Stimulated activated CD4-positive, alpha-beta T cell treated with anti-CD3 and anti-CD28 coated beads, Interleukin-4, amount 100 ng/mL, for 1 hour (primary cell): ENCODE data around the gene SPDYC.
"Not testable (repeated sequence)": the region's sequence is repeated elsewhere in the genome, so short reads cannot be mapped to it uniquely, and the experiment has no call there.

ENCODE experiments used
- DNase-seq: peaks from one replicate; pipeline ENCODE4 v3.0.0-alpha.2; 2020

The SPDYC gene

DNA sequence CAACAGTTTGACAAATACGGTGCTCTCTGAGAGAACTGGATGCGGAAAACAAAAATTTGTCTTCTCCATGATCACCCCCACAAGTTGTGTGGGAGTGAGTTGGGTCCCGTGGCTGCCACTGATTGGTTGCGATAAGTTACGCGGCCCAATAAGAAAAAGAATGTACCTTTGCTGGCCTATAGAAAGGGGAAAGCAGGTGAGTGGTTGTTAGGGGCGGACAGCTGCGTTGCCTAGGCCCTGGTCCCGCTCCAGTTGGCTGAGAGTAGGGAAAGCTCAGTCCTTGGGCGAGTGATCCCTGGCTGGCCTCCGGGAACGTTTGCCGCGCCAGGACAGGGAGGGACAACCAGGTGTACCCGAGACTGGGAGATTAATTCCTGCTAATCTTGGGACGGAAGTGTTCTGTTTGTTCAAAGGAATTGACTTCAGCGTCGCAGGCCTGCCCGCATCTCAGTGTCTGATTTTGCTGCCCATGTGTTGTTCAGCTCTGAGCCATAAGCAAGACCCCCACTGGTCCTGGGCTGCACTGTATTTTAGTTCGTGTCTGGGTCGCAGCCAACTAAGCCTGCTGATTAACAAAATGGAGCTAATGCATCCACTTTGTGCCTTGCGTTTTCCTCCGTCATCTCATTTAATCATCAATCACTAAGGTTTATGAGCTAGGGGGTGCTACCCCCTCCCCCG, 34.9 kb upstream of the SPDYC start:
- DNase-seq, result peak; percentile 74

DNA sequence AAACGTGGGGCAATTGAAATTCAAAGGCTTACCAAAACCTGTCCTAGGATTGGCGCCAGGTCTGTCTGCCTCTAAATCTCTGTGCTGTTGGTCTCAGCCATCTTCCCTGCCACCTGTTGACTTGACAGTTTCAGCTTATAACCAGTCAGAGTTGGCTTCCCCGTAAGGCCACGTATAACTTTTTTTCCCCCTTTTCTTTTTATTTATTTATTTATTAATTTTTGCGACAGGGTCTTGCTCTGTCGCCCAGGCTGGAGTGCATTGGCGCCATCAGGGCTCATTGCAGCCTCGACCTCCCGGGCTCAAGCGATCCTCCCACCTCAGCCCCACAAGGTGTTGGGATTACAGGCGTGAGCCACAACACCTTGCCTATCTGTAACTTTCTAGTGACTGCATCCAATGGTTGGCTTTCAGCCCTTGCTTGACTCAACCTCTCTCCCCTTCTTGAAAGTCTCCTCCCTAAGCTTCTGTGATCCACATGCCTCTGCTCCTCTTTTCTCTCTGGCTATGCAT, 34.3 kb upstream of the SPDYC start:
- DNase-seq, result no peak

DNA sequence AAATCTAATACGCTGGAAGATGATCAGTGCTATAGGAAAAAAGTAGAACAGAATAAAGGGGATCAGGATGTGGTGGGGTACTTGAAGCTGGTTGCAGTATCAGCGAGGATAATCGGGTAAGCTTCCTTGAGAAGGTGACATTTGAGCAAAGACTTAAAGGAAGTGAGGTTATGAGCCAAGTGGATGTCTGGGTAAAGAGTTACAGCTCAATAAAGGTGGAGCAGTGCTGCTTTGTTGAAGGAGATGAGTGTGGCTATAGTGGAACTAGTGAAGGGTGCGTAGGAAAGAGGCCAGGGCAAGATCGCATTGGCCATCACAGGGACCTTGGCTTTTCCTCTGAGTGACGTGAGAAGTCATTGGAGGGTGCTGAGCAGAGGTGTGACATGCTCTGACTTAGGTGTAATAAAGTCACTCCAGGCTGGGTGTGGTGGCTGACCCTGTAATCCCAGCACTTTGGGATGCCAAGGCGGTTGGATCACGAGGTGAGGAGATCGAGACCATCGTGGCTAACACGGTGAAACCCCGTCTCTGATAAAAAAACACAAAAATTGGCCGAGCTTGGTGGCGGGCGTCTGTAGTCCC, 33.4 kb upstream of the SPDYC start:
- no peak for DNase-seq

DNA sequence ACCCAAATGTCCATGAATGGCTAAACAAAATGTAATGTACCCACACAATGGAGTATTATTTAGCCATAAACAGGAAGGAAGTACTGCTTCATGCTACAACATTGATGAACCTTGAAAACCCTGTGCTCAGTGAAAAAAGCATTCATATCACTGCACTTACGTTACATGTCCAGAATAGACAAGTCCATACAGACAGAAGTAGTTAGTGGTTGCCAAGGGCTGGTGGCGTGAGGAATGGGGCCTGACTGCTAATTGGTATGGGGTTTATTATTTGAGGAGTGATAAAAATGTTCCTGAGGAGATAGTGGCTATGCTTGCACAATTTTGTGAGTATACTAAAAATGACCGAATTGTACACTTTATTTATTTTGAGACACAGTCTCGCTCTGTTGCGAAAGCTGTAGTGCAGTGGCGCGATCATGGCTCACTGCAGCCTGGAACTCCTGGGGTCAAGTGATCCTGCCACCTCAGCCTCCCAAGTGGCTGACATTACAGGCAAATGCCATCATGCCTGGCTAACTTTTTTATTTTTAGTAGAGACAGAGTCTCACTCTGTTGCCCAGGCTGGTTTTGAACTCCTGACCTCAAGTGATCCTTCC, 28.0 kb upstream of the SPDYC start:
- DNase-seq, result no peak

DNA sequence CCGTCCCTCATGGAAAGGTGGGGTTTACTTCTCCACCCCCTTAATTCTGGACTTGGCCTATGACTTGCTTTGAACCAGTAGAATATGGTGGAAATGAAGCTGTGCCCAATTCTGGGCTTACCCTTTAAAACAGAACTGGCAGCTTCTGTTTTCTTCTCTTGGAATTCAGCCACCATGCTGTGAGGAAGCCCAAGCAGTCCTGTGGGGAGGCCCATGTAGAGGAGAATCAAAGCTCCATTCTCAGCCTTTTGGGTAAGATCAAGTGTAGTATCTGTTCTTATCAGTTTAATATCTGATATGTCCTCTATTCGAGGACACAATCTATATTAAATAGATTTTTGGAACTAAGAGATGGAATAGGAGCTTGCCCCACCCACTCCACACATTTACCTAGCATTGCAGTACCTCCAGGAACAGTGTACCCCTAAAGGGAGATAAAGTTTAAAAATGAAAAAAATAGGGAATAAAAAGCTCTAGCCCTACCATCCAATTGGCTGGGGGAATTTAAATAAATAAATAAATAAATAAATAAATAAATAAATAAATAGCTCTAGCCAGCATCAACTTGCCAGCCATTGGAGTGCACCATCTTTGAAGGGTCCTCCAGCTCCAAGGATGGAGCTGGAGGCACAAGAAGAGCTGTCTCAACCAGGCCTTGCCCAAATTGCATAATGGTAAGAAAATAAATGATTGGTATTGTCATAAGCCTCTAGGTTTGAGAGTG, 22.5 kb upstream of the SPDYC start:
- DNase-seq, result no peak

DNA sequence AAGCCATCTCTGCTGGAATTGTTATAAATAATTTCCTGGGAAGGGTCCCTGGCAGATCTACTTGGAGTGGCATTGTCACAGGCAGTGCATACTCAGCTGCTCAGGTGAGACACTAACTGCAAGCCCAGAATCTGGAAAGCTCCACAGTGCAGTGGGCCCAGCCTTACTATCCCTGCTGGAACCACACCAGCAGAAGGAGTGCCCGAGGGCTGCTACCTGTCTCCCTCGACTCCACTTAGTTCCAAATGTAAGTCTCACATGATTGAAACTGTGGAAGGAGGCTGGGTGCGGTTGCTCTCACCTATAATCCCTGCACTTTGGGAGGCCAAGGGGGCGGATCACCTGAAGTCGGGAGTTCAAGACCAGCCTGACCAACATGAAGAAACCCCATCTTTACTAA, 21.4 kb upstream of the SPDYC start:
- no peak for DNase-seq

DNA sequence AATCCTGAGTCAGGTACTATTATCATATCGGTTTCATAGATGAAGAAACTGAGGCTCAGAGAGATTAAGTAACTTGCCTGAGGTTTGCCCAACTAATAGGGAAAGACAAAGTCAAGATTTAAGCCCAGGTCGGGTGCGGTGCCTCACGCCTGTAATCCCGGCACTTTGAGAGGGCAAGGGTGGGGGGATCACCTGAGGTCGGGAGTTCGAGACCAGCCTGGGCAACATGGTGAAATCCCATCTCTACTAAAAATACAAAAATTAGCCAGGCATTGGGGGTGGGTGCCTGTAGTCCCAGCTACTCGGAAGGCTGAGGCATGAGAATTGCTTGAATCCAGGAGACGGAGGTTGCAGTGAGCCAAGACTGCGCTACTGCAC, 19.9 kb upstream of the SPDYC start:
- not testable (repeated sequence) for DNase-seq

DNA sequence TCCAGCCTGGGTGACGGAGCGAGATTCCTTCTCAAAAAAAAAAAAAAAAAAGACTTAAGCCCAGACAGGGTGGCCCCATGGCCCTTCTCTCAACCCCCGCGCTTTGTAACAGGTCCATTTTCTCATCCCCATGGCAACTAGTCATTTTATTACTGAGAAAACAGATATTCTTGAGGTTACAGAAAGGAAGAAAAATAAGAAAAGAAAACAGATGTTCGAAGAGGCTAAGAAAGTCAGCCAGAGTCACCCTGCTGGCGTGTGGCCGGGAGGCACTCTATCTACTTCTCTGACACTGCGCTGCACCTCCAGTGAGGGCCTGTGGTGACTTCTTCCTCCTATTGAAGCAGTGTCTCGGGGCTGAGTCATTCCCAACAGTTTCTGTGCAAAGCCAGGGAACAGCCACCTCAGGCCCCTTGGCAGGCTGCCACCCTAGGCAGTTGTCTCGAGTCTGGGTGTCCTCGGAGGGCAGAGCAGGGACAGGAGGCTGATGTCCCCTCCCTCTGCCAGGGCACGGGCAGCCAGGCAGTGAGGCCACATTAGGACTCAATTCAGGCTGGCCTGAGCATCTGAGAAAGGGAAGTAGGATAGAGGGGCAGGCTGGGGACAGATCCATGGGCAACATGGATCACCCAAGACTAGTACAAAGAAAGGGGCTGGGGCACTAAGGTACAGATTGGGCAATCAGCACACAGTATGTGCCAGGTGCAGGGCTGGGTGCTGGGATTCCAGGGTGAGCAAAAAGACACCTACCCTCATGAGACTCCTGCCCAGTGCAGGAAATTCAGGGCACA, 19.3 kb upstream of the SPDYC start:
- no peak for DNase-seq

DNA sequence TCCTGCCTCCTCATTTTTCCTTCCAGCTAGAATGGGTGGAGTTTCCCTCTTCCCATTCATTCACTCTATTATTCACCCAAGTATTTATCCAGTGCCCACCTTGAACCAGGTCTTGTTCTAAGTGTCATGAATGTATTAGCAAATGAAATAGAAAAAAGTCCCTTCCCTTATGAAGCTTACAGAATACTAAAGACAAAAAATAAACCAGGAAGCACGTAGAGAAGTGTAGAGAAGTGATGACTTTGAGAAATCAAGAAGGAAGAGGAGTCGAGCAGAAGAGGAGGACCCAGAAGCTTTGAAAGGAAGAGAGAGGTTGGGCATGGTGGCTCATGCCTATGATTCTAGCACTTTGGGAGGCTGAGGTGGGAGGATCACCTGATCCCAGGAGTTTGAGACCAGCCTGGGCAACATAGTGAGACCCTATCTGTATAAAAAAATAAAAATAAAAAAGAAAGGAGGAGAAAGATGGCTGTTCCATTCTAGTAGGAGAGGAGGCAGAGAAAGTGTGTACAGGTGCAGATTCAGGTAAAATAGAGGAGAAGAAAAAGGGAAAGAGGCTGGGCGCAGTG, 18.6 kb upstream of the SPDYC start:
- DNase-seq, result no peak

DNA sequence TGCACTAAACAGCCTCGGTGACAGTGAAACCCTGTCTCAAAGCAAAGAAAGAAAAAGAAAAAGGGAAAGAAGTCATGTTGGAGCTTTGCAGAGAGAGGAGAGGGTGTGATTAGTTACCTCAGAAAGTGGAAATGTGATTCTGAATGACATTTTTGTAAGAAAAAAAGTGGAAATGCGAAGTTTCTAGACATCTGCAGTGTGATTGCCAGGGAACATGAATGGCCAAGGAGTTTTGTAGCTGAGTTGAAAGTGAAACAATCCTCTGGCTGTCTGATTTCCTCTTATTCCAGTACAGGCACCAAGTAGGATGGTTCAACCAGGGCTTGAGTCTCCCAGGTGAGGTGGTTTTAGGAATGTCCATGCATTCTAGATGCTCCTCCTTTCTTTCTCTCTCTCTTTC, 17.9 kb upstream of the SPDYC start:
- DNase-seq, result no peak

DNA sequence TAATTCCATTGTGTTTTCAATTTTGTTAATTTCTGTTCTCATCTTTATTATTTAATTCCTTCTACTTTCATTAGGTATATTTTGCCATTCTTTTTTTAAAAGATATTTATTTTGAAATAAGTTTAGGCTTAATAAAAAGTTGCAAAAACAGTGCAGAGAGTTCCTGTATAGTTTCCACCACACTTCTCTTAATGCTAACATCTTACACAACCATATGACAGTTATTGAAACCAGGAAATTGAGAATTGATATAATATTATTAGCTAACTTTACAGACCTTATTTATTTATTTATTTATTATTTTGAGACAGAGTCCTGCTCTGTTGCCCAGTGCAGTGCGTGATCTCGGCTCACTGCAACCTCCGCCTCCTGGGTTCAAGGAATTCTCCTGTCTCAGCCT, 13.8 kb upstream of the SPDYC start:
- DNase-seq, result no peak

DNA sequence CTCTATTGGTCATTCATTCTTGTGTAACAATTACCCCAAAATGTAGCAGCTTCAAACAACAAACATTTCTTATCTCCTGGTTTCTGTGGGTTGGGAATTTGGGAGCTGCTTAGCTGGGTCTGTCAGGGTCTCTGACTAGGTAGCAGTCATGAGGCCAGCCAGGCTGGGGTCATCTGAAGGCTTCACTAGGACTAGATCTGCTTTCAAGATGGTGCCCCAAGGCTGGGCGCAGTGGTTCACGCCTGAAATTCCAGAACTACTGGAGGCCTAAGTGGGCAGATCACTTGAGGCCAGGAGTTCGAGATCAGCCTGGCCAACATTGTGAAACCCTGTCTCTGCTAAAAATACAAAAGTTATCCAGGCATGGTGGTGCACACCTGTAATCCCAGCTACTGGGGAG, 13.1 kb upstream of the SPDYC start:
- DNase-seq, result no peak

DNA sequence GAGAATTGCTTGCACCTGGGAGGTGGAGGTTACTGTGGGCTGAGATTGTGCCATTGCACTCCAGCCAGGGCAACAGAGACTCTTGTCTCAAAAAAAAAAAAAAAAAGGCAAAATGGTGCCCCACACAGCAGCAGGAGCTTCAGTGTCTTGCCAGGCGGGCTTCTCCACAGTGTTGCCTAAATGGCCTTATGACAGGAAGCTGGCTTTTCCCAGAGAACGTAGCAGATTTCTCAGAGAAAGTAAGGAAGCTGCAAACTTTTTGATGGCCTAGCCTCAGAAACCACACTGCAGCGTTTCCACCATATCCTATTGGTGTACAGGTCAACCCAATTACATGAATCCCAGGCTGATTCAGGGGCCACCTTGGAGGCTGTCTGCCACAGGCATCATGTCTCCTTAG, 12.7 kb upstream of the SPDYC start:
- no peak for DNase-seq

DNA sequence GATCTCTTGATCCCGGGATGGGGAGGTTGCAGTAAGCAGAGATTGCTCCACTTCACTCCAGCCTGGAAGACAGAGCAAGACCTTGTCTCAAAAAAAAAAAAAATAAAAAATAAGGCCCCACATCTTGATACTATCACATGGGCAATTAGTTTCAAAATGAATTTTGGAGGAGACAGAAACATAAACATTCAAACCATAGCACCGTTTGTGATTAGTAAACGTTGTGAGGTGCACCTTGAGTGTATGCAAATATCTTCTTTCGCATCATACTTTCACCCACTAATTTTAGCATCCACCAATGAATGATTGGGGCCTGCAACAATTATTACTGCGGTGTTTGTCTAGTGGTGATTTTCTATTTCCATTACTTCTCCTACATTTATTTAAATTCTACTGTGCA, 11.0 kb upstream of the SPDYC start:
- DNase-seq, result no peak

DNA sequence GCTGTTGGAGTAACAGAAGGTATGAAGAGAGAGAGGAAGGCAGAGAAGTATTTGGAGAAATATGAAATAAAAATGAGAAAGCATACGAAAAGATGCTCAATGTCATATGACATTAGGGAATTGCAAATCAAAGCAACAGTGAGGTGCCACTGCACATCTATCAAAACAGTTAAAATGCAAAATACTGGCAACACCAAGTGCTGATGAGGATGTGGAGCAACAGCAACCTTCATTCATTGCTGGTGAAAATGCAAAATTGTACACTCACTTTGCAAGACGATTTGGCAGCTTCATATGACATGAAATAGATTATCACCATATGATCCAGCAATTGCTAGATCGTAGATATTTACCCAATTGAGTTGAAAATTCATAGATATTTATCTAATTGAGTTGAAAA, 9.4 kb upstream of the SPDYC start:
- DNase-seq, result no peak

DNA sequence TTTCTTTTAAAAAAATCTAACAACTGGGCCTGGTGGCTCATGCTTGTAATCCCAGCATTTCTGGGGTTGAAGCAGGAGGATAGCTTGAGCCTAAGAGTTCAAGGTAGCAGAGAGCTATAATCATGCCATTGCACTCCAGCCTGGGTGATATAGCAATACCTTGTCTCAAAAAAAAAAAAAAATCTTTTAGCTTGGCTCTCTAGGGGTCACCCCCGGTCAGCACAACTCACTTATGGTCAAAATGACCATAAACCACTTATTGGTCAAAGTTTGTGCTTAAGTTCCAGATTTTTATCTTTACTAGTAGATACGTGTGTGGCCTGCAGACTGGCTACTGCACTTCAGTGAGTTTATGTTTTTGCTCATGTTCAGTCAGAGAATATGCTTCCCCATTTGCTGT, 6.3 kb upstream of the SPDYC start:
- no peak for DNase-seq

DNA sequence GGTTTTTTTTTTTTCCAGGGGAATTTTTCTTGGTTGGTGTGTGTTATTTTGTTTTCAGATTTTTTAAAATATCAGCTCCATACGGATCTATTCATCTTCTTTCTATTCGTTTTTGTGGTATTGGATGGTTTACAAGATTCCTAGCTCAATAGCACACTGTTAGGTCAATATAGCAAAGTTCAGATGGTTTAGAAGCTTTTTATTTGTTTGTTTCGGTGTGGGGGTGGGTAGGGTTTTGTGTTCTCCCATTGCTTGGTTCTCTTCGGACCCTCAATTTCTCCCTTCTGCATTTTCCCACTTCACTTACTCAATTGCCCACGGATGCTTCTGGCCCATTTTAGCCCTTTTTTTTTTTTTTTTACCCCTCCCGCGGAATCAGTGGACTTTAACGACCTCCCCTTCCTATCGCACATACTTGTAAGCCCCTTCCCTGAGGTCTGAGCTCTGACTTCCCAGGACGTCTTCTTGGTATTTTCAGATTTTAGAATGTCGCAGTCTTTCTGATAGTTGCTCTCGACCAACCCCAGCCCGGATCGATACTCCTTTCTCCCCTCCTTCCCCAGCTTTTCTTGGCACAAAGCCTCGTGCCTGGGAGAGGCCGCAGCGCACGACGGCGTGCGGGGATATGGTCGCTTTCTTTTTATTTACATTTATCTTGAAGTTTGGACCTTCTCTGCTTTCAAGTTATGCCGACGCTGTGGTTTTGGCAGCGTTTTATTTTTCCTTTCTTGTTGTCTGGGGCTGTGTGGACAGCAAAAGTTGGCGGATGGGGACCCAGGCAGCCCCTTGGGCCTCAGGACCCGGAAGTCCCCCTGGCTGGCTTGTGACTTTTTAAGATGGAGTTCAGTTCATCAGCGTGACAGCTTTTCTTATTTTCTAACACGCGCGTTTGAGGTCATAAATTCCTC, 4.4 kb upstream of the SPDYC start:
- no peak for DNase-seq

DNA sequence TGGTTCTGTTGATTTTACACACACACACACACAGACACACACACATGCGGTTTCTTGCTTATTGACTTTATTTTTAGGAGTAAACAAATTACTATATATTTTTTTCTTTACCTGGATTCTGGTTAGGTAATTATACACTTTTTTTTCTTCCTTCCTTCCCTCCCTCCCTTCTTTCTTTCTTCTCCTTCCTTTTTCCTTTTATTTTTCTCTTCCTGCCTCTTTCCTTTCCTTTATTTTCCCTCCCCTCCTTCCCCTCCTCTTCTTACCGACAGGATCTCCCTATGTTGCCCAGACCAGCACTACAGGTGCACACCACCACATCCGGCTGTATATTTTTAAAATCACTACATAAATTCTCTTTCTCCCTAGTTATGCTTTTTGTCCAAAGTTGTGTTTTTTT, 3.1 kb upstream of the SPDYC start:
- no peak for DNase-seq

DNA sequence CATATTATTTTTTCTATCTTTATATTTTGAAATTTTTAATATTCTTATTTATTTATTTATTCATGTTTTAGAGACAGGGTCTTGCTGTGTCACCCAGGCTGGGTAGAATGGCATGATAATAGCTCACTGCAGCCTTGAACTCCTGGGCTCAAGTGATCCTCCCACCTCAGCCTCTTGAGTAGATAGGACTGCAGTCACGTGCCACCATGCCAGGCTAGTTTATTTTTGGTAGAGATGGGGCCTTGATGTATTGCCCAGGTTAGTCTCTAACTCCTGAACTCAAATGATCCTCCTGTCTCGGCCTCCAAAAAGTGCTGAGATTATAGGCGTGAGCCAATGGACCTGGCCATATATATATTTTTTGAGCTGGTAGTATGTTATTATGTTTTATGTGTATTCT, 2.4 kb upstream of the SPDYC start:
- DNase-seq, result no peak

DNA sequence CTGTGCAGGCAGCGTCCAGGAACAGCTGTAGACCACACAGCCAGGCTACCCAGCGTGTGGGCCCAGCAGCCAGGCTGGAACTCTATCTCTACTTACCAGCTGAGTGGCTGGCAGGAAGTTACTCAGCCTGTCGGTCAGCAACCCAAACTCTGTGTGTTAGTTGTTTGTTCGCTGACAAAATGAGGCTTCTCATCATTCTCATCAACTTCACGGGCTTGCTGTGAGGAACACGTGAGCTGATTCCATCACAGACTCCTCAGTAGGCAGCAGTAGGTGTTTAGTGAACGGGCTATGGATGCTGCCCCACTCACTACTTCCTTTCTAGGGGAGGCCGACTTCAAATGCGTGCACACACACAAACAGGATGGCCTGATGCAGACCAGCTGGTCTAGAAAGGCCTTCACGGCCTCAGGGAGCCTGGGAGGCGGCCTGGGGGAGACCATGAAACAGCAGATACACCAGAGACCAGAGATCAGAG, 830 bp upstream of the SPDYC start:
- no peak for DNase-seq

DNA sequence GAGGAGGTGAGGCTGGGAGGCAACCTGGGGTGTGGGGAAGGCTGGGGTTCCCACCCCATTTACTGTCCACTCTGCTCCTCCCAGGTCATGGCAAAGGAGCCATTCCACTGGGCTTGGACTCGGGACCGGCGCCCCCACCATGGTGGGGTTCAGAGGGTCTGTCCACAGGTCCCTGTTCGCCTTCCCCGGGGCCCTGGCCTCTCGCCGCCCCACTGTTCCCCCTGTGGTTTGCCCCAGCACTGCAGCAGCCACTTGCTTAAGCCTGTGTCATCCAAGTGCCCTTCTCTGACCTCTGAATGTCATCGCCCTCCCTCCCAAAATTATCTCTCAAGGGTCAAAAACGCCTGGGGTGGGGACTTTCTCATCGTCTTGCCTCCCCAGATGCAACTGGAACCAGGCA, 2.6 kb downstream of the SPDYC start:
- no peak for DNase-seq
